Skeletal muscle cell (primary cell): ENCODE results near the gene NELL2.

Experiments
- DNase-seq: peaks from one replicate; pipeline ENCODE4 v3.0.0-alpha.2; 2010; ENCODE audit warnings: low read depth
- H3K4me3 ChIP-seq: 2 replicates; pipeline ENCODE4 v1.5.1; 2011; ENCODE audit warnings: low read depth, mild to moderate bottlenecking, control low read depth, low read length, moderate library complexity

NELL2 gene

GRCh38 chr12:44510076-44510475 lies 366.0 kb downstream of the NELL2 start:
- DNase-seq = no peak
- no peak overlapping the region for H3K4me3 ChIP-seq

GRCh38 chr12:44509471-44509870 lies 366.6 kb downstream of the NELL2 start:
- H3K4me3 ChIP-seq = no peak overlapping the region
- DNase-seq = no peak

- H3K4me3 ChIP-seq = no peak overlapping the region
- no peak for DNase-seq
These were observed 368.7 kb downstream of the NELL2 start for GRCh38 chr12:44507461-44507860.

GRCh38 chr12:44504799-44505198 lies 371.3 kb downstream of the NELL2 start:
- DNase-seq = no peak

GRCh38 chr12:44503329-44503728 lies 372.8 kb downstream of the NELL2 start:
- DNase-seq = no peak
- H3K4me3 ChIP-seq = no peak overlapping the region

More at GRCh38 chr12:44504799-44505198, 371.3 kb downstream of the NELL2 start:
- no peak overlapping the region for H3K4me3 ChIP-seq

GRCh38 chr12:44502681-44503080 lies 373.4 kb downstream of the NELL2 start:
- DNase-seq = no peak

GRCh38 chr12:44500423-44500822 lies 375.7 kb downstream of the NELL2 start:
- DNase-seq = no peak
- H3K4me3 ChIP-seq = no peak overlapping the region

More at GRCh38 chr12:44502681-44503080, 373.4 kb downstream of the NELL2 start:
- no peak overlapping the region for H3K4me3 ChIP-seq

- no peak overlapping the region for H3K4me3 ChIP-seq
- no peak for DNase-seq
These were observed 379.1 kb downstream of the NELL2 start for GRCh38 chr12:44497044-44497443.

GRCh38 chr12:44490181-44490580 lies 385.9 kb downstream of the NELL2 start:
- no peak for DNase-seq
- H3K4me3 ChIP-seq = no peak overlapping the region

- H3K4me3 ChIP-seq = no peak overlapping the region
- no peak for DNase-seq
These were observed 387.9 kb downstream of the NELL2 start for GRCh38 chr12:44488180-44488579.

- no peak overlapping the region for H3K4me3 ChIP-seq
- DNase-seq = no peak
These were observed 391.3 kb downstream of the NELL2 start for GRCh38 chr12:44484862-44485261.

- no peak for DNase-seq
- H3K4me3 ChIP-seq = no peak overlapping the region
These were observed 398.7 kb downstream of the NELL2 start for GRCh38 chr12:44477331-44477980.

GRCh38 chr12:44476683-44477082 lies 399.4 kb downstream of the NELL2 start:
- no peak for DNase-seq
- H3K4me3 ChIP-seq = no peak overlapping the region

- no peak for DNase-seq
These were observed 411.0 kb downstream of the NELL2 start for GRCh38 chr12:44465139-44465538.

GRCh38 chr12:44464180-44464579 lies 411.9 kb downstream of the NELL2 start:
- H3K4me3 ChIP-seq = no peak overlapping the region
- no peak for DNase-seq

More at GRCh38 chr12:44465139-44465538, 411.0 kb downstream of the NELL2 start:
- no peak overlapping the region for H3K4me3 ChIP-seq

GRCh38 chr12:44462729-44463128 lies 413.4 kb downstream of the NELL2 start:
- DNase-seq = no peak
- no peak overlapping the region for H3K4me3 ChIP-seq

GRCh38 chr12:44460261-44460660 lies 415.9 kb downstream of the NELL2 start:
- H3K4me3 ChIP-seq = no peak overlapping the region
- no peak for DNase-seq

GRCh38 chr12:44459569-44459968 lies 416.5 kb downstream of the NELL2 start:
- H3K4me3 ChIP-seq = no peak overlapping the region
- no peak for DNase-seq
